ENCODE results near the gene LONP2.

LONP2 gene

GRCh38 chr16:48291303-48291702 lies 47.2 kb downstream of the LONP2 start:
- Histone ChIP-seq H4K20me1 (ENCODE audit: insufficient read depth, low read length) (no peaks in the 10 kb centered on the region), H3K27ac (ENCODE audit: low read depth, low read length, poor library complexity, severe bottlenecking) (no peak overlapping the region)

DNA sequence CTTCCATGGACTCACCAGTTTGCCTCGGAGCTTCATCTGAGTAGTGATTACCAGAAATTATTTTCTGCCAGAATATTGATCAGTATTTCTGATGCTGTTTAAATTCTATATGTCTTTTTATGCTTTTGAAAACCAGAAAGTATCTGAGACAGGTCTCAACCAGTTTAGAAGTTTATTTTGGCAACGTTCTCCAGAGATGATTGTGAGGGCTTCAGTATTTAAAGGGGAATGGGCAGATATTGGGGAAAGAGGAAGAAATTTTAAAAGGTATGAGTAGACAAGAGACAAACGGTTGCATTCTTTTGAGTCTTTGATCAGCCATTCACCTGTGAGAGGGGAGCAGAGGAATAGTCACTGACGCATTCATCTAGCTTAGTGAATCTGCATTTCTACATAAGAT lies 47.7 kb downstream of the LONP2 start:
- no peaks in the 10 kb centered on the region for H3K4me1 ChIP-seq (ENCODE audit: insufficient read depth, low read length, severe bottlenecking)
- no peaks in the 10 kb centered on the region for H3K27me3 ChIP-seq (ENCODE audit: insufficient read depth, low read length)
- peaks cover 6% of the 10 kb centered on the region for H3K9me3 ChIP-seq (ENCODE audit: low read length)
- no peak overlapping the region for H3K27ac ChIP-seq (ENCODE audit: low read depth, low read length, poor library complexity, severe bottlenecking)
- H4K20me1 ChIP-seq (ENCODE audit: insufficient read depth, low read length): no peaks in the 10 kb centered on the region
- H3K36me3 ChIP-seq (ENCODE audit: insufficient read depth, low read length): peaks cover 51% of the 10 kb centered on the region
- no peaks in the 10 kb centered on the region for H3F3A ChIP-seq (ENCODE audit: insufficient read depth, low read length)
- H3K4me2 ChIP-seq (ENCODE audit: low read length): no peak overlapping the region
- no peaks in the 10 kb centered on the region for H3K79me2 ChIP-seq (ENCODE audit: insufficient read depth, low read length)
- no peak overlapping the region for H3K4me3 ChIP-seq (ENCODE audit: low read depth, low read length, poor library complexity, severe bottlenecking)
- no peaks in the 10 kb centered on the region for H3K9me2 ChIP-seq (ENCODE audit: low read depth, low read length)
- H2AFZ ChIP-seq (ENCODE audit: low read length): no peak overlapping the region
- H3K9ac ChIP-seq (ENCODE audit: low read length): no peak overlapping the region
- TF ChIP-seq, protein P1, sequence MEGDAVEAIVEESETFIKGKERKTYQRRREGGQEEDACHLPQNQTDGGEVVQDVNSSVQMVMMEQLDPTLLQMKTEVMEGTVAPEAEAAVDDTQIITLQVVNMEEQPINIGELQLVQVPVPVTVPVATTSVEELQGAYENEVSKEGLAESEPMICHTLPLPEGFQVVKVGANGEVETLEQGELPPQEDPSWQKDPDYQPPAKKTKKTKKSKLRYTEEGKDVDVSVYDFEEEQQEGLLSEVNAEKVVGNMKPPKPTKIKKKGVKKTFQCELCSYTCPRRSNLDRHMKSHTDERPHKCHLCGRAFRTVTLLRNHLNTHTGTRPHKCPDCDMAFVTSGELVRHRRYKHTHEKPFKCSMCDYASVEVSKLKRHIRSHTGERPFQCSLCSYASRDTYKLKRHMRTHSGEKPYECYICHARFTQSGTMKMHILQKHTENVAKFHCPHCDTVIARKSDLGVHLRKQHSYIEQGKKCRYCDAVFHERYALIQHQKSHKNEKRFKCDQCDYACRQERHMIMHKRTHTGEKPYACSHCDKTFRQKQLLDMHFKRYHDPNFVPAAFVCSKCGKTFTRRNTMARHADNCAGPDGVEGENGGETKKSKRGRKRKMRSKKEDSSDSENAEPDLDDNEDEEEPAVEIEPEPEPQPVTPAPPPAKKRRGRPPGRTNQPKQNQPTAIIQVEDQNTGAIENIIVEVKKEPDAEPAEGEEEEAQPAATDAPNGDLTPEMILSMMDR (IDR thresholded peaks at IDR 0.05; ENCODE audit: low read length): no peak
- no peak for TF ChIP-seq EZH2 (IDR thresholded peaks at IDR 0.05; ENCODE audit: borderline replicate concordance, low read length)

More at GRCh38 chr16:48291303-48291702, 47.2 kb downstream of the LONP2 start:
- no peaks in the 10 kb centered on the region for H3K4me1 ChIP-seq (ENCODE audit: insufficient read depth, low read length, severe bottlenecking)
- H3K9me2 ChIP-seq (ENCODE audit: low read depth, low read length): no peaks in the 10 kb centered on the region
- H3K27me3 ChIP-seq (ENCODE audit: insufficient read depth, low read length): no peaks in the 10 kb centered on the region
- peaks cover 51% of the 10 kb centered on the region for H3K36me3 ChIP-seq (ENCODE audit: insufficient read depth, low read length)
- no peaks in the 10 kb centered on the region for H3F3A ChIP-seq (ENCODE audit: insufficient read depth, low read length)
- no peak overlapping the region for H2AFZ ChIP-seq (ENCODE audit: low read length)
- H3K79me2 ChIP-seq (ENCODE audit: insufficient read depth, low read length): no peaks in the 10 kb centered on the region
- peaks cover 8% of the 10 kb centered on the region for H3K9me3 ChIP-seq (ENCODE audit: low read length)
- H3K4me3 ChIP-seq (ENCODE audit: low read depth, low read length, poor library complexity, severe bottlenecking): no peak overlapping the region
- TF ChIP-seq, protein P1 (IDR thresholded peaks at IDR 0.05; ENCODE audit: low read length): no peak
- no peak for TF ChIP-seq EZH2 (IDR thresholded peaks at IDR 0.05; ENCODE audit: borderline replicate concordance, low read length)
- H3K9ac ChIP-seq (ENCODE audit: low read length): no peak overlapping the region
- H3K4me2 ChIP-seq (ENCODE audit: low read length): no peak overlapping the region

- Histone ChIP-seq H3K9me2 (ENCODE audit: low read depth, low read length) (no peaks in the 10 kb centered on the region), H3K36me3 (ENCODE audit: insufficient read depth, low read length) (peaks cover 44% of the 10 kb centered on the region), H3K4me1 (ENCODE audit: insufficient read depth, low read length, severe bottlenecking) (no peaks in the 10 kb centered on the region), H3K4me2 (ENCODE audit: low read length) (no peak overlapping the region), H3K79me2 (ENCODE audit: insufficient read depth, low read length) (no peaks in the 10 kb centered on the region), H3K27me3 (ENCODE audit: insufficient read depth, low read length) (no peaks in the 10 kb centered on the region), H3K4me3 (ENCODE audit: low read depth, low read length, poor library complexity, severe bottlenecking) (no peak overlapping the region), H2AFZ (ENCODE audit: low read length) (no peak overlapping the region), H3K9ac (ENCODE audit: low read length) (no peak overlapping the region), H4K20me1 (ENCODE audit: insufficient read depth, low read length) (no peaks in the 10 kb centered on the region), H3K9me3 (ENCODE audit: low read length) (no peaks in the 10 kb centered on the region), H3K27ac (ENCODE audit: low read depth, low read length, poor library complexity, severe bottlenecking) (no peak overlapping the region), H3F3A (ENCODE audit: insufficient read depth, low read length) (no peaks in the 10 kb centered on the region)
- TF ChIP-seq, protein P1 (IDR thresholded peaks at IDR 0.05; ENCODE audit: low read length): no peak
Measured at GRCh38 chr16:48292452-48292851, 48.4 kb downstream of the LONP2 start.
